Prostate gland (tissue), 2 donors: ENCODE results near the gene ADM.

Experiments
- POLR2AphosphoS5 ChIP-seq: sonication (generic); formaldehyde crosslinking; IDR thresholded peaks from one replicate; pipeline ENCODE4 v1.6.1; 2017; ENCODE audit warnings: antibody characterized with exemption
- TF ChIP-seq, protein P1 (sequence below), 4 experiments: fragments of 200-600 bp in 2 of 4; fragments of 450-650 bp in 2 of 4; sonication (generic) in 2 of 4; IDR thresholded peaks; 1 replicate in 3 of 4; 2 replicates in 1 of 4; pipeline ENCODE4 v1.5.1; 2016 to 2019; ENCODE audit warnings: antibody characterized with exemption in 4 of 4, mild to moderate bottlenecking in 2 of 4, moderate library complexity in 2 of 4

DNA sequence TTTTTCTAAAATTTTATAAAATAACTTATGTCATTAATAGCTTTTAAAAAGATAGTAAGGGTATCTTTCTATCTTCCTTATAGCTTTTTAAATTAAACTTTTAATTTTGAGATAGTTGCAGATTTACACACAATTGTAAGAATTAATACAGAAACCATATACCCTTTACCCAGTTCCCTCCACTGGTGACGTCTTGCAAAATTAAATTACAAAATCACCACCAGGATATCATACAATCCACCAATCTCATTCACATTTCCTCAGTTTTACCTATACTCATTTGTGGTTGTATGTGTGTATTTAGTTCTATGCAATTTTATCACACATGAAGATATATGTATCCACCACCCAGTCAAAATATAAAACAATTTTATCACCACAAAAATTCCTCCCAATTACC is 20.9 kb upstream of the ADM start:
- TF ChIP-seq, protein P1, sequence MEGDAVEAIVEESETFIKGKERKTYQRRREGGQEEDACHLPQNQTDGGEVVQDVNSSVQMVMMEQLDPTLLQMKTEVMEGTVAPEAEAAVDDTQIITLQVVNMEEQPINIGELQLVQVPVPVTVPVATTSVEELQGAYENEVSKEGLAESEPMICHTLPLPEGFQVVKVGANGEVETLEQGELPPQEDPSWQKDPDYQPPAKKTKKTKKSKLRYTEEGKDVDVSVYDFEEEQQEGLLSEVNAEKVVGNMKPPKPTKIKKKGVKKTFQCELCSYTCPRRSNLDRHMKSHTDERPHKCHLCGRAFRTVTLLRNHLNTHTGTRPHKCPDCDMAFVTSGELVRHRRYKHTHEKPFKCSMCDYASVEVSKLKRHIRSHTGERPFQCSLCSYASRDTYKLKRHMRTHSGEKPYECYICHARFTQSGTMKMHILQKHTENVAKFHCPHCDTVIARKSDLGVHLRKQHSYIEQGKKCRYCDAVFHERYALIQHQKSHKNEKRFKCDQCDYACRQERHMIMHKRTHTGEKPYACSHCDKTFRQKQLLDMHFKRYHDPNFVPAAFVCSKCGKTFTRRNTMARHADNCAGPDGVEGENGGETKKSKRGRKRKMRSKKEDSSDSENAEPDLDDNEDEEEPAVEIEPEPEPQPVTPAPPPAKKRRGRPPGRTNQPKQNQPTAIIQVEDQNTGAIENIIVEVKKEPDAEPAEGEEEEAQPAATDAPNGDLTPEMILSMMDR (IDR thresholded peaks at IDR 0.05): no peak
- TF ChIP-seq POLR2AphosphoS5: no peak
